Activated CD8-positive, alpha-beta T cell treated with anti-CD3 and anti-CD28 coated beads for 36 hours (primary cell): ENCODE data around the gene TMEM269. TPM values are rescaled to one million over a fixed set of nuclear protein-coding genes. Genes with fewer than 3 reads are reported as not detected.

ENCODE experiments used
- ATAC-seq: fragments of 200-7000 bp; cut with Tn5 transposase; one replicate; pipeline ENCODE4 v1.10.0; 2021; ENCODE audit warnings: mild to moderate bottlenecking, moderate library complexity
- CTCF ChIA-PET: fragments of 350-600 bp; sonication (Branson Sonifier 250); formaldehyde crosslinking; loops from one replicate; lab custom pipeline; 2021; ENCODE audit warnings: antibody characterized with exemption; lab: Charles Lee
- POLR2A ChIA-PET: fragments of 350-600 bp; sonication (Branson Sonifier 250); formaldehyde crosslinking; loops from one replicate; lab custom pipeline; 2021; ENCODE audit warnings: antibody characterized with exemption; lab: Charles Lee
- DNase-seq: peaks from one replicate; pipeline ENCODE4 v3.0.0-alpha.2; 2020
- H3K27ac Mint-ChIP-seq: one replicate; pipeline ENCODE4 v1.8.0; 2021; ENCODE audit warnings: mild to moderate bottlenecking, mixed read lengths
- H3K27me3 Mint-ChIP-seq: one replicate; pipeline ENCODE4 v1.8.0; 2021; ENCODE audit warnings: mixed read lengths
- H3K36me3 Mint-ChIP-seq: one replicate; pipeline ENCODE4 v1.8.0; 2021; ENCODE audit warnings: low read depth, mixed read lengths
- H3K4me1 Mint-ChIP-seq: one replicate; pipeline ENCODE4 v1.8.0; 2021; ENCODE audit warnings: low read depth, mixed read lengths
- H3K4me3 Mint-ChIP-seq: one replicate; pipeline ENCODE4 v1.8.0; 2021; ENCODE audit warnings: mild to moderate bottlenecking, moderate library complexity, mixed read lengths
- H3K9me3 Mint-ChIP-seq: one replicate; pipeline ENCODE4 v1.8.0; 2021; ENCODE audit warnings: mixed read lengths
- CTCF ChIP-seq: fragments of 200-600 bp; IDR thresholded peaks from one replicate; pipeline ENCODE4 v1.8.0; 2022; ENCODE audit warnings: antibody characterized with exemption, mild to moderate bottlenecking
- intact Hi-C: fragments of 100-400 bp; cut with micrococcal nuclease; formaldehyde crosslinking; loops from one replicate; pipeline ENCODE4 v1.10.0; 2022
- total RNA-seq, 2 experiments: library from RNA; stranded (reverse); gene quantifications; one replicate each; pipeline ENCODE4 v1.2.3, GENCODE V29; 2021

Gene TMEM269
- total RNA-seq, 2 experiments from 2014 or later, result 0.22 to 0.32 TPM

- Mint-ChIP-seq H3K27me3 (no peaks in the 10 kb centered on the region), H3K27ac (no peak overlapping the region), H3K4me3 (no peak overlapping the region), H3K36me3 (peaks cover 42% of the 10 kb centered on the region), H3K9me3 (no peaks in the 10 kb centered on the region), H3K4me1 (peaks cover 6% of the 10 kb centered on the region)
- CTCF ChIA-PET, result interaction anchor here (0.8 to 1.4 kb wide), 8 partner anchors 8 to 316 kb away, joined by 3 to 8 read pairs (median 4); partner anchors contain the start of gene P3H1
- intact Hi-C loops, result no loop called here
- POLR2A ChIA-PET, result interaction anchor here (0.9 to 1.5 kb wide), 2 partner anchors 18 to 75 kb away, joined by 3 to 4 read pairs; partner anchors contain the start of gene CLDN19
- no peak for TF ChIP-seq CTCF
- DNase-seq, result no peak
- no peak for ATAC-seq
Observed at GRCh38 chr1:42757892-42758275, 26.9 kb upstream of the TMEM269 start.

GRCh38 chr1:42758641-42759040 is 26.1 kb upstream of the TMEM269 start:
- H3K27ac Mint-ChIP-seq, result no peak overlapping the region
- DNase-seq, result no peak
- H3K36me3 Mint-ChIP-seq, result peaks cover 39% of the 10 kb centered on the region
- TF ChIP-seq CTCF, result no peak
- CTCF ChIA-PET, result interaction anchor here (0.9 to 1.4 kb wide), 5 partner anchors 10 to 231 kb away, joined by 3 to 4 read pairs (median 3); no protein-coding TSS in a partner anchor
- no peak for ATAC-seq
- H3K9me3 Mint-ChIP-seq, result no peaks in the 10 kb centered on the region
- intact Hi-C loops, result no loop called here
- no peaks in the 10 kb centered on the region for H3K27me3 Mint-ChIP-seq
- H3K4me1 Mint-ChIP-seq, result peaks cover 6% of the 10 kb centered on the region
- POLR2A ChIA-PET, result interaction anchor here (0.5 to 2.1 kb wide), 3 partner anchors 10 to 1805 kb away, joined by 3 to 5 read pairs (median 4); partner anchors contain the start of gene CLDN19
- no peak overlapping the region for H3K4me3 Mint-ChIP-seq

DNA sequence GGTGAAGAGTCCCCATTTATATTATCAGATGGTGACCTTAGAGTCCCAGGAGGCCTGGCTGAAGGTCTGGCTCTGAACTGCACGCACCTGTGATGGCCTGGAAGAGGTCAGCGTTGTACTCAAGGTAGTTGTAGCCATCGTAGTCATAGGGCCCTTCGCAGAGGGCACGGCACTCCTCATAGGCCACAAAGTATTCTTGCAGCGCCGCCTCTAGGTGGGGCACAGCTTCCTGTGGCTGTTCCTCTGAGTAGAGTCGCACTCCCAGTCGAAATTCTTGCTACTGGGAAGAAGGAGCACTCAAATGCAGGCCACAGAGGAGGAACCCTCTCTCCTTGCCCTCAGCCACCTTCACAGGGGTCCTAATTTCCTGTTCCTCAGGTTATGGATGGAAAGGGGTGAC is 25.7 kb upstream of the TMEM269 start:
- Mint-ChIP-seq H3K4me3 (no peak overlapping the region), H3K36me3 (peaks cover 35% of the 10 kb centered on the region)
- ATAC-seq, result no peak

DNA sequence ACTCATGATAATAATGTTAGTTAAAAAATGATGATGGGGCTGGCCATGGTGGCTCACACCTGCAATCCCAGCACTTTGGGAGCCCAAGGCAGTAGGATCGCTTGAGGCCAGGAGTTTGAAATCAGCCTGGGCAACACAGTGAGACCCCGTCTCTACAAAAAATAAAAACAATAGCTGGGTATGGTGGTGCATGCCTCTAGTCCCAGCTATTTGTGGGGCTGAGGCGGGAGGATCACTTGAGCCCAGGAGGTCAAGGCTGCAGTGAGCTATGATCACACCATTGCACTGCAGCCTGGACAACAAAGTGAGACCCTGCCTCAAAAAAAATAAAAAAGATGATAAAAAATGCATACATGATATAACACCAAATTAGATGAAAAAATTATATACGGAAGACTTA is 23.2 kb upstream of the TMEM269 start:
- intact Hi-C loops, result no loop called here
- CTCF ChIA-PET, result no interaction called here
- ATAC-seq, result no peak

More for the DNA sequence above, 25.7 kb upstream of the TMEM269 start:
- no peaks in the 10 kb centered on the region for H3K9me3 Mint-ChIP-seq
- no peak for TF ChIP-seq CTCF
- POLR2A ChIA-PET, result interaction anchor here (1.5 to 2.1 kb wide), 2 partner anchors 11 to 20 kb away, joined by 4 to 5 read pairs; partner anchors contain the start of gene CLDN19
- intact Hi-C loops, result no loop called here
- DNase-seq, result no peak
- CTCF ChIA-PET, result interaction anchor here (1.0 to 1.4 kb wide), 4 partner anchors 10 to 231 kb away, joined by 3 to 4 read pairs (median 3); no protein-coding TSS in a partner anchor
- H3K27me3 Mint-ChIP-seq, result no peaks in the 10 kb centered on the region
- no peak overlapping the region for H3K27ac Mint-ChIP-seq
- H3K4me1 Mint-ChIP-seq, result peaks cover 6% of the 10 kb centered on the region

More for the DNA sequence above, 23.2 kb upstream of the TMEM269 start:
- peaks cover 18% of the 10 kb centered on the region for H3K36me3 Mint-ChIP-seq
- H3K4me1 Mint-ChIP-seq, result peaks cover 8% of the 10 kb centered on the region
- POLR2A ChIA-PET, result interaction anchor here (0.9 kb wide), 1 partner anchor 11 kb away, joined by 3 read pairs; no protein-coding TSS in a partner anchor
- H3K27me3 Mint-ChIP-seq, result no peaks in the 10 kb centered on the region
- no peaks in the 10 kb centered on the region for H3K9me3 Mint-ChIP-seq
- no peak for TF ChIP-seq CTCF
- H3K4me3 Mint-ChIP-seq, result no peak overlapping the region
- H3K27ac Mint-ChIP-seq, result no peak overlapping the region
- DNase-seq, result no peak
